Activated CD4-positive, alpha-beta memory T cell treated with anti-CD3 and anti-CD28 coated beads for 36 hours (primary cell): ENCODE measurements around the gene MAB21L4. TPM values are rescaled to one million over a fixed set of nuclear protein-coding genes. Genes with fewer than 3 reads are reported as not detected.

Source experiments
- CTCF ChIA-PET: fragments of 350-600 bp; sonication (Branson Sonifier 250); formaldehyde crosslinking; loops from one replicate; lab custom pipeline; 2021; ENCODE audit warnings: antibody characterized with exemption, inconsistent platforms; lab: Charles Lee
- POLR2A ChIA-PET: fragments of 350-600 bp; sonication (Branson Sonifier 250); formaldehyde crosslinking; loops from one replicate; lab custom pipeline; 2021; ENCODE audit warnings: antibody characterized with exemption; lab: Charles Lee
- DNase-seq: peaks from one replicate; pipeline ENCODE4 v3.0.0-alpha.2; 2020
- H3K27ac Mint-ChIP-seq: one replicate; pipeline ENCODE4 v1.8.0; 2021; ENCODE audit warnings: mixed read lengths
- H3K27me3 Mint-ChIP-seq: one replicate; pipeline ENCODE4 v1.8.0; 2021; ENCODE audit warnings: mixed read lengths
- H3K36me3 Mint-ChIP-seq: one replicate; pipeline ENCODE4 v1.8.0; 2021; ENCODE audit warnings: mixed read lengths
- H3K4me1 Mint-ChIP-seq: one replicate; pipeline ENCODE4 v1.8.0; 2021; ENCODE audit warnings: low read depth, mixed read lengths
- H3K4me3 Mint-ChIP-seq: one replicate; pipeline ENCODE4 v1.8.0; 2021; ENCODE audit warnings: mild to moderate bottlenecking, mixed read lengths
- H3K9me3 Mint-ChIP-seq: one replicate; pipeline ENCODE4 v1.8.0; 2021; ENCODE audit warnings: mixed read lengths
- intact Hi-C: fragments of 100-400 bp; cut with micrococcal nuclease; formaldehyde crosslinking; loops from one replicate; pipeline ENCODE4 v1.15.1; 2023
- total RNA-seq, 2 experiments: library from RNA; stranded (reverse); gene quantifications; one replicate each; pipeline ENCODE4 v1.2.3, GENCODE V29; 2021

Gene MAB21L4
- total RNA-seq, 2 experiments from 2014 or later, result not detected

DNA sequence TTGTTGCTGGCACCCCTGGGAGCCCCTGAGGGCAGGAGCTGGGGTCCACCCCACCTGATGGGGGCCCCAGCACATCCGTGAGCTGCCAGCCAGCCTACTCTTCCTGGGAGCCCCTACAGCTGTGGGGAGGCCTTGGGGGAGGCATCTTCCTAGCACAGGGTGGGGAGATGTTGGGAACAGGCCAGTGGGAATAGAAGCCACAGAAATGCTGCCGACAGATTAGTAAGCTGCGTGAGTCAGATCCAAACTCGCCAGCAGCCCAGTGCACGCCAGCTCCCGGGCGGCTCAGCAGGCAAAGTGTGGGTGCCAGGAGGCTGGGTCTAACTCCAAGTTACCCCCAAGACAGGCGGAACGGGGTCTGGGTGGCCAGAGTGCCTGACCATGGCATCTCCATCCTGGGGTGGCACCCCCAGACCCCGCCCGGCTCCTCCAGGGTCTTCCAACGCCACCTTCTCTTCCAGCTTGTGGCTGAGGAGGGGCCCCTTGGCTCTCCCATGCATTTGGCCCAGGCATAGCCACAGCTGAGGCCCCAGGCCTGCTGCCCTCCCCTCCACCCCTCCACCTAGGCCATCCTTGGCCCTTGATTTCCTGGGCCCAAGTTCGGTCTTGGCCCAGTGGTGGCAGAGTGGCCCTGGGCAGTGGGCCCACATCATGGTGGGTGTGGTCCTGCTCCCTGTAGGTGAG is 25.5 kb upstream of the MAB21L4 start:
- peaks cover 5% of the 10 kb centered on the region for H3K27me3 Mint-ChIP-seq
- peak; percentile 8 for DNase-seq
- H3K27ac Mint-ChIP-seq, result no peak overlapping the region
- no peaks in the 10 kb centered on the region for H3K9me3 Mint-ChIP-seq
- intact Hi-C loops, result no loop called here
- no peak overlapping the region for H3K4me3 Mint-ChIP-seq
- POLR2A ChIA-PET, result no interaction called here
- no peaks in the 10 kb centered on the region for H3K4me1 Mint-ChIP-seq
- CTCF ChIA-PET, result no interaction called here
- H3K36me3 Mint-ChIP-seq, result no peaks in the 10 kb centered on the region

DNA sequence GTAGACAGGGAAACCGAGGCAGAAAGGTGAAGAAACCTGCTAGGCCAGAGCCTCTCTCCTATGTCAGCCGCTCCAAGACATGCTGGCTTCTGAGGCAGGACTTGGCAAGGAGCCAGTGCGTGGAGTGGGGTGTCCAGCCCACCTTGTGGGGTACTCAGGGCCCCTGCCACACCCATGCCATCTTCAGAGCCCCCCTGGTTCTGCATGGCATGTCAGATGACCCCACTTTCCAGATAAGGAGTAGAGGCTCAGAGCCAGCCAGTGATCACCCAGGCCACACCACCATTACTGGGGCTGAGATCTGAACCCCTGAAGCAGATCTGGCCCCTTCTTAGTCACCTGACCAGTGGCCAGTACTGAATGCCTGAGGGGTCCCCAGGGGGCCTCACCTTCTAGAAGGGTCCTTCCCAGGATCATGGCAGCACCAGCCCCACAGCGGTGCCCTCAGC is 24.9 kb upstream of the MAB21L4 start:
- Mint-ChIP-seq H3K9me3 (no peaks in the 10 kb centered on the region), H3K27me3 (peaks cover 5% of the 10 kb centered on the region), H3K36me3 (no peaks in the 10 kb centered on the region), H3K4me1 (no peaks in the 10 kb centered on the region), H3K27ac (no peak overlapping the region), H3K4me3 (no peak overlapping the region)
- ChIA-PET POLR2A (no interaction called here), CTCF (no interaction called here)
- DNase-seq, result peak; percentile 6
- intact Hi-C loops, result no loop called here

DNA sequence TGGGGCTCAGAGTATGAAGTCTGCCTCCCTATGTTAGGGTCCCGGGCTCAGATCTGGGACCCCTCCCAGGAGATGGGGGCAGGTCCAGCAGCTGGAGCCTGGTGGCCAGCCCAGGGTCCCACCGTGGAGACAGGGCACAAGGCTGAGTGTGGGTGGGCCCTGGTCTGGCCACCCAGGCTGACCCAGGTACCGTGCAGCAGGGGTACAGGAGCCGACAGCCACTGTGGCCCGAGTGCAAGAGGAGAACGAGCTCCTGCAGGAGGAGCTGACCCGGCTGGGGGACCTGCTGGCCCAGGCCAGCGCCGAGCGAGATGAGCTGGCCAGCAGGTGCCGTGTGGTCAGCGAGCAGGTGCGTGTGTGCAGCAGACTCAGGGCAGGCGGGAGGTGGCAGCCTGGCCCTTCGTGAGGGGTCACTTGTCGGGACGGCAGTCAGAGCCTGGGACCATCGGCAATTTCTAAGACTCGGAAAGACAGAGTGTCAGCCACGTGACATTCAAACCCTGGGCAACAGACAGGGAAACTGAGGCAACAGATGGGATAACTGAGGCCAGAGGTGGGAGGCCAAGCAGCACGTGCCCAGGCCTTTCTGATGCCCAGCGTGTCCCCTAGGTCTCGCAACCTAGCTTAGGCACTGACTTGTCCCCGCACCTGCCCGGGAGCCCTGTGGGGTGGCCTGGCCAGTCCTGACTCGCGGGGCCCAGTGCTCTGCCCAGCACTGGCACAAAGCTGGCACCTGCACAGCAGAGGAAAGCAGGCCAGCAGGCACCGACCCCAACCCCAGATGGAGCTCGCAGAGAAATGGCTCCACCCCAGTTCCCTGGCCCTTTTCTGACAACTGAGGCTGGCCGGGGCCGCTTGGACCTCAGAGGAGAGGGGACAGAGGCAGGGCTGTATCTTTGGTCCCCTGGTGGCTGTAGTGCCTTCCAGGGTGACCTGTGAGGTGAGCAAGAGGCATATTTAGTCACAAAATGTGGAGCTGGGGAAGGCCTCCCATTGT is 24.1 kb upstream of the MAB21L4 start:
- DNase-seq, result peak; percentile 6
- H3K4me3 Mint-ChIP-seq, result no peak overlapping the region
- no peaks in the 10 kb centered on the region for H3K9me3 Mint-ChIP-seq
- H3K36me3 Mint-ChIP-seq, result no peaks in the 10 kb centered on the region
- H3K27ac Mint-ChIP-seq, result no peak overlapping the region
- peaks cover 9% of the 10 kb centered on the region for H3K27me3 Mint-ChIP-seq
- no peaks in the 10 kb centered on the region for H3K4me1 Mint-ChIP-seq
- CTCF ChIA-PET, result no interaction called here
- intact Hi-C loops, result no loop called here
- POLR2A ChIA-PET, result no interaction called here

DNA sequence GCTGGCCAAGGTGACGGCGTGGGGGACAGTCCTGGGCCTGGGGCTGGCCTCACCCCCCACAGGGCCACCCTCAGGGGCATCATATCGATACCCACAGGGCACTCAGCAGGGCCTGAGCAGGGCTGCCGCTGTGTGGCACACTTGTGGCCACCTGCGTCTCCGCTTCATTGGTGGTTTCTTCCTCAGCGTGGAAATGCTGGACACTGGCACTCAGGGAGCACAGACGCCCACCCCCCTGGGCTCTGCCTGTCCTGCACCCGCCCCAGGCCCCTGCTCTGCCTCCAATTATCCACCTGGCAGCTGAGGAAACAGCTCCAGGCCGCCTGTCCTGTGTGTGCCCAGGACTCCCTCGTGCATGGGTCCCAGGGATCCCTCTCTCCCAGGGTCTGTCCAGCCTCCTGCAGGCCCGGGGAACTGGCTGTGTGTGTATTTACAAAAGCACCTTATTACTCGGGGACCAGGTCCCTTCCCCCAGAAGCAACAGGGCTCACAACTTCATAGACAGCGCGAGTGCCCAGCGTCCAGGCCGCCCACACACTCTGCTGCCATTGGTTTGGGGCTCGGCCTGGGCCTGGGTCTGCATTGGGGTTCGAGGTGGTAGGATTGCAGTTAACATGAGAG is 23.3 kb upstream of the MAB21L4 start:
- DNase-seq, result no peak
- Mint-ChIP-seq H3K27me3 (peaks cover 10% of the 10 kb centered on the region), H3K4me3 (no peak overlapping the region), H3K9me3 (no peaks in the 10 kb centered on the region), H3K36me3 (no peaks in the 10 kb centered on the region), H3K27ac (no peak overlapping the region), H3K4me1 (no peaks in the 10 kb centered on the region)
- ChIA-PET CTCF (no interaction called here), POLR2A (no interaction called here)
- intact Hi-C loops, result no loop called here

DNA sequence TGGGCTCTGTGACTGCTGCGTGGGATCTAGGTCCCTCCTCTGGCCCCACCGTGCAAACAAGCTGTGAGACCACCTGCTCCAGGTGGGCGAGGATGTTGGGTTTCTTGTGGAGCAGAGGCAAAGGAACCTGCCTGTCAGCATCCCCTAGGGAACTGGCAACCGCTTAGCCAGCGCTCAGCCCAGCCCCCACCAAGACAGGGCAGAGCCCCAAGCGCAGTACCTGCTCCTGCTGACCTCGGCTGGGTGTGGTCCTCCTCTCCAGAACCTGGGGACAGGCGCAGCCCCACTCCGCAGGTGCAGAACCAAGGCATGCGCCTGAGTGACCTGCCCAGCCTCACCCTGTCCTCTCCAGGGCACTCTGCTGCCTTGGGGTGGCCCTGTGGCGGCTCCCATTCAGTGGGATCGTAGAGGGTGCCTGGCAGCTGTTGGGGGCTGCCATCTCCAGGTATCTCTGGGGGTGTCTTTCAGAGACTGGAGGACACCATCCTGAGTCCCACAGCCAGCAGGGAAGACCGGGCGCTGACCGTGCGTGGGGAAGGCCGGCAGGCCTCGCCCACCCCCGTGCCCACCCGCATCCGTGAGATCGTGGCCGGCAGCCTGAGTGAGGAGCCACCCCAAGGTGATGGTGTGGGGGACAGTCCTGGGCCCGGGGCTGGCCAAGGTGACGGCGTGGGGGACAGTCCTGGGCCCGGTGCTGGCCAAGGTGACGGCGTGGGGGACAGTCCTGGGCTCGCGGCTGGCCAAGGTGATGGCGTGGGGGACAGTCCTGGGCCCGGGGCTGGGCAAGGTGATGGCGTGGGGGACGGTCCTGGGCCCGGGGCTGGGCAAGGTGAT is 22.5 kb upstream of the MAB21L4 start:
- Mint-ChIP-seq H3K36me3 (no peaks in the 10 kb centered on the region), H3K4me3 (no peak overlapping the region), H3K4me1 (no peaks in the 10 kb centered on the region), H3K9me3 (no peaks in the 10 kb centered on the region), H3K27me3 (peaks cover 10% of the 10 kb centered on the region), H3K27ac (no peak overlapping the region)
- ChIA-PET CTCF (no interaction called here), POLR2A (no interaction called here)
- intact Hi-C loops, result no loop called here
- no peak for DNase-seq

DNA sequence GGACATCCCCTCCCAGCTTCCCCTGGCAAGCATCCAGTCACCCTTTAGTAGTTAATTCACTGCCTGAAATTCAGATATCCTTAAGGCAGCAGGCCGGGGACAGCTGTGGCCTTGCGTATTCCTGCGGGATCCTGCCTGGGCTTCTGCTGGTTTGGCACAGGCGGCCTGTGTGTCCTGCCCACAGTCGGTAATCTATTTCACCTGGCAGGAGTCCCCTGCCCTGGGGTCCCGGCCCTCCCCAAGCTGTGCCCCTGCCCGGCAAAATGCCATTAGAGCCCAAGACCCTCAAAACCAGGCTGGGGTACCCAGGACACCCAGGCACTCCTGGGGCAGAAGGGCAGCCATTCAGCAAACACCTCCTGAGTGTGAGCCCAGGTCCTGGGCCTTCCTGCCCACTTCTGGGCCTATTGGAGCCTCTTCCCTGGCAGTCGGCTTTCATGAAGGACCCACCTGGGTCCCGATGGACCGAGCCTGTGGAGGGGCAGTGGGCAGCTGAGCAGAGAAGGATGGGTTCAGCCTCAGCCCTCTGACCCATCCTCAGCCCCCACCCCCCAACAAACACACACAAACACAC is 21.8 kb upstream of the MAB21L4 start:
- H3K4me3 Mint-ChIP-seq, result no peak overlapping the region
- ChIA-PET POLR2A (no interaction called here), CTCF (no interaction called here)
- no peaks in the 10 kb centered on the region for H3K9me3 Mint-ChIP-seq
- intact Hi-C loops, result no loop called here
- H3K27me3 Mint-ChIP-seq, result peaks cover 10% of the 10 kb centered on the region
- H3K27ac Mint-ChIP-seq, result no peak overlapping the region
- H3K4me1 Mint-ChIP-seq, result no peaks in the 10 kb centered on the region
- DNase-seq, result no peak
- H3K36me3 Mint-ChIP-seq, result no peaks in the 10 kb centered on the region

DNA sequence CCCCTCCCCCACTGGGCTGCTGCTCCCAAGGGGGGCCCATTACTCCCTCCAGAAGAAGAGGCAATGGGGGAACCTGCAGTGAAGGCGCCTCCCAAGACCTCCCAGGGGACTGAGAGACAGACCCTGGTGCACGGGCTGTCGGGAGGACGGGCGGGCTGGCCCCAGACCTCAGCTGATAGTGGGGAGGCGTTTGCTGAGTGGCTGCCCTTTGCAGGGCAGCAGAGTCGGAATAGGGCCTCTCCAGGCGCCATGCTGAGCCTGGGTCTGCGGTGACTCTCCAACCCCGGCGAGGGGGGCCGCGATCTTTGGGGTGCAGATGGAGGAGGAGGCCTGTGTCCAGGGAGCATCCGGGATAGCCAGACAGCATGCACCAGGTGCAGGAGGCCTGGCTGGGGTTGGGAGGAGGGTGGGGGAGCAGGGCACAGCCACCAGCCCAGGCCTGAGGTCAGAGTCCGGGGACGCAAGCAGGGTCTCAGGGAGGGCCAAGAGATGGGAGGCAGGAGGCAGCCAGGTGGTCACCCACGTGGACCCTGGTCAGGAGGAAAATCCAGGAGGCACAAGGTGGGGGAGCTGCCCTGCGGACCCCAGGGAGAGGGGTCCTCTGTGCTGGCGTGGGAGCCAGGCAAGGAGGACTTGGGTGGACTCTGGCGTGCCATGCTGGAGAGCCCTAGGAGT is 21.2 kb upstream of the MAB21L4 start:
- DNase-seq, result no peak
- intact Hi-C loops, result no loop called here
- ChIA-PET POLR2A (no interaction called here), CTCF (no interaction called here)
- Mint-ChIP-seq H3K27ac (no peak overlapping the region), H3K36me3 (no peaks in the 10 kb centered on the region), H3K4me3 (no peak overlapping the region), H3K9me3 (no peaks in the 10 kb centered on the region), H3K27me3 (peaks cover 13% of the 10 kb centered on the region), H3K4me1 (no peaks in the 10 kb centered on the region)

DNA sequence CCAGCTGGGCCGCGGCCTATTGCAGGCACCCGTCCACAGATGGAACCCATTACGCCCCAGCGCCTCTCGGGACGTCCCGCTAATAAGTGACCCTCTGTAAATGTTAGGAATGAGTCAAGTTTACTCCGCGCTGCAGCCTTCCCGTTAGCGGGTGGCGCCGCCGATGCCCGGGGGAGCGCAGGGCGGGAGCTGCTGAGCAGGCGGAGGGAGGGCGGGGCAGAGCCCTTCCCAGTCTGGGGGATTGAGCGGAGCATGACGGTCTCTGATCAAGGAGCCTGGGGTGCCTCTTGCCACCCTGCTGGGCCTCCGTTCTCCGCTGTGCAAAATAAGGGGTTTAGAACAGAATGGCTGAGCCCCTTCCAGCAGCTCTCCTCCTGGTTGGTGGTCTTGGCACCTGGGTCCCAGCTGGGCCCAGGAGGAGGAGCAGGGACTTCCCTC is 20.6 kb upstream of the MAB21L4 start:
- H3K9me3 Mint-ChIP-seq, result no peaks in the 10 kb centered on the region
- H3K27ac Mint-ChIP-seq, result no peak overlapping the region
- peaks cover 18% of the 10 kb centered on the region for H3K27me3 Mint-ChIP-seq
- no peak overlapping the region for H3K4me3 Mint-ChIP-seq
- CTCF ChIA-PET, result no interaction called here
- no peaks in the 10 kb centered on the region for H3K36me3 Mint-ChIP-seq
- DNase-seq, result no peak
- POLR2A ChIA-PET, result no interaction called here
- intact Hi-C loops, result no loop called here
- no peaks in the 10 kb centered on the region for H3K4me1 Mint-ChIP-seq

DNA sequence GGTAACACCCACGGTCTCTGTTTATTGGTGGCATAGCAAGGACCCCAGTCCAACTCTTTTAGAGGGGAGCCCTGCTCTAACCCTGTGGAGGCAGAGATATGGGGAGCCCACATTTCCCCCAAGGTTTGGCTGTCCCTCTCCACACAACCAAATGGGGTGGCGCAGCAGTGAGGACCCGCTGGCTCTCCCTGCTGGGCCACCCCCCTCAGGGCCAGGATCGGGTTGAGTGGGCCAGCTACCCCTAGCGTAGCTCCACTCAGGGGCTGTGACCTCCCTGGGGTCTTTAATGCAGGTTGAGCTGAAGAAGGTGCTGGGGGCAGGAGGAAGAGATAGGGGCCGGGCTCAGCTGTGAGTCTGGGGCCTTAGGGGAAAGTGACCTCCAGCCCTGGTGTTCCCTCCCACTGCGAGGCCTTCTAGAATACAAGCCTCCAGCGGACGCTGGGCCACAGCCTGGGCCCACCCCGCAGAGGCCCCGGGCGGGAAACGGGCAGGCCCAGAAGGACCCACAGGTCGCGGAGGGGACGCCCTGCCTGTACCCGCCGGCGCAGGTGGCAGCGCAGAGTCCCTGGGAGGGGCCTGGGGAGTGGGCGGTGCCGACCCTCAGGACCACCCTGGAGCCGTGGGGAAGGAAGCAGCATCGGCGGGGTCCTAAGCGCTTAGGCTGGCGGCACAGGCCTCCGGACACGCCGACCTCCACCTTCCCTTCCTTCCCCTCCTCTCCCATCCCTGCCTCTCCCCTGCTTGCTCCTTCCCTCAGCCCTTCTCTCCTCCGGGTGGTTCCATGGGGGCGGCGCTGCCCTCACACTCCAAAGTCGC is 19.8 kb upstream of the MAB21L4 start:
- no peak for DNase-seq
- Mint-ChIP-seq H3K36me3 (no peaks in the 10 kb centered on the region), H3K9me3 (no peaks in the 10 kb centered on the region), H3K27me3 (peaks cover 19% of the 10 kb centered on the region), H3K27ac (no peak overlapping the region), H3K4me3 (no peak overlapping the region), H3K4me1 (no peaks in the 10 kb centered on the region)
- ChIA-PET POLR2A (no interaction called here), CTCF (interaction anchor here (1.5 kb wide), 1 partner anchor 10 kb away, joined by 6 read pairs; no protein-coding TSS in a partner anchor)
- intact Hi-C loops, result no loop called here

DNA sequence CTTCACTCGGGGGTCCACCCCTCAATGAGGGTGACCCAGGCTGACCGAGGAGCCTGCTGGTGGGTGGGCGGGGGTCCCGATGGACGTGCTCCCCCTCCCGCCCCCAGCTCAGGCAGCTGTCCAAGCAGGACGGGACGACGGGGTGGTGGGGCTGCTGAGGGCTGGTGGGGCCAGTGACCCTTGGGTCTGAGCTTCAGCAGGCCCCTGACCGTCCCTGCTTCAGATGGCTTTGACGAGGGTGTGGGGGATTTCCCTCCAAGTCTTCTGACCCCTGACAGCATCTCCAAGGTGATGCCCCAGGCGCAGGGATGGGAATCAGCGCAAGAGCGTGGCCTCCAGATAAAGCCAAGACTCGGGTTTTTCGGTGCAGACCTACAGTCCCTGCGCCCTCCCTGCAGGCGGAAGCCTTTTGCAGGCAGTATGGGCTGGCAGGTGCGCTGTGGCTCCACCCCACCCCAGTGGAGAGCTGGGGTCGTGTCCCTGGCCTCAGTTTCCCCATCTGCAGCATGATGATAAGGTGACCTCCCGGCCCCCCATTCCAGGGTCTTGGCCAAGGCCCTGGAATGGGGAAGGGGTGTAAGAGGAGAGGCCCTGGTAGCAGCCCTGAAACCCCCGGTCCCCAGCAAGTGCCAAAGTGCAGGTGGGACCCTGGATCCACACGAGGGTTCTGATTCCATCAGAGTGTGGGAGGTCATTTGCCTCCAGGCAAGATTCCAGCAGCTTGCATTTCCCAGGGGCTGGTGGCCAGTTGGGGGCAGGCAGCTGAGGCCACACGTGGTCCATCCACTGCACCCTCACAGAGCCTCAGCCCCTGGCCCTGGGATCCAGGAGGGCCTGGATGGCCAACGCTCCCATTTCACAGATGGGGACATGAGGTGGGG is 18.9 kb upstream of the MAB21L4 start:
- CTCF ChIA-PET, result interaction anchor here (0.6 to 1.7 kb wide), 16 partner anchors 11 to 685 kb away, joined by 3 to 10 read pairs (median 3); no protein-coding TSS in a partner anchor
- Mint-ChIP-seq H3K27me3 (peaks cover 21% of the 10 kb centered on the region), H3K27ac (no peak overlapping the region), H3K4me3 (no peak overlapping the region), H3K36me3 (no peaks in the 10 kb centered on the region), H3K9me3 (no peaks in the 10 kb centered on the region), H3K4me1 (no peaks in the 10 kb centered on the region)
- POLR2A ChIA-PET, result no interaction called here
- intact Hi-C loops, result loop anchor here (5.0 kb wide), 1 partner anchor 232 kb away; the partner anchor contains the start of gene PASK
- DNase-seq, result no peak
